ENCODE measurements around the gene TESK2.
"Not testable (repeated sequence)": the region's sequence is repeated elsewhere in the genome, so short reads cannot be mapped to it uniquely, and the experiment has no call there.

TESK2 gene

DNA sequence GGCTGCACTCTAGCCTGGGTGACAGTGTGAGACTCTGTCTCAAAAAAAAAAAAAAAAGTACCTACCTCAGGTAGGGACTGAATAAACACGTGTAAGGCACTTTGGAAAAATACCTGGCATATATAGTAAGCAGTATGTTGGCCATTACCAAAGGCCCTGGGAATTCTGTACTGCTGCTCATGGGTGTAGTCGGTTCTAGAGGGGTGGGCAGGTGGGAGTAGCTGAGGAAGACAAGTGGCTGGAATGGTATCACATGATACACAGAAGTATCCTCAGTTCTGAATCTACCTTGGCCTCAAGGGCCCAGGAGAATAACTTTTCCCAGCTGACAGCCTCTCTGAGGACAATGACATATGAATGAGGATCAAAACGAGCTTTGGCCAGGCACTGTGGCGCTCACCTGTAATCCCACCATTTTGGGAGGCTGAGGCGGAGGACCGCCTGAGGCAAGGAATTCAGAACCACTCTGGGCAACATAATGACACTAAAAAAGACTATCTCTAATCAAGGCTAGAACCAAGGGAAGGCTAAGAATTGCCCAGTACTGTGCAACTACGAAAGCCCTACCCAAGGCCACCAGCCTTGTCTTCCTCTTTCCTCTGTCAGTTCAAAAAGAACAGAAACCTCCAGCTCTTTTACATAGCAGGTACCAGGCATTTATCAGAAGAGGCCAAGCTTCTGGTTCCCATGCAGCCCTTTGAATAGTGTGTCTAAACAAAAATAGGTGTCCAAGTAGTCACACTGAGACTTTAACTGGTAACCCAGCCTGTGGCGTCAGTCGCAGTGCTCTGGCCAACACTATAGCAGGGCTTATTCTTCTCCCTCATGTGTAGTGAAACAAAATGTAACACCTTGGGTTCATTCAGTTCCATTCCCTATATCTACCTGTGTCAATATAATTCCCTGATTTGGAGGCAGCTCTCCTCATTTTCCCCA, 19.3 kb upstream of the TESK2 start:
- no peak for DNase-seq (ENCODE audit: low read depth)

DNA sequence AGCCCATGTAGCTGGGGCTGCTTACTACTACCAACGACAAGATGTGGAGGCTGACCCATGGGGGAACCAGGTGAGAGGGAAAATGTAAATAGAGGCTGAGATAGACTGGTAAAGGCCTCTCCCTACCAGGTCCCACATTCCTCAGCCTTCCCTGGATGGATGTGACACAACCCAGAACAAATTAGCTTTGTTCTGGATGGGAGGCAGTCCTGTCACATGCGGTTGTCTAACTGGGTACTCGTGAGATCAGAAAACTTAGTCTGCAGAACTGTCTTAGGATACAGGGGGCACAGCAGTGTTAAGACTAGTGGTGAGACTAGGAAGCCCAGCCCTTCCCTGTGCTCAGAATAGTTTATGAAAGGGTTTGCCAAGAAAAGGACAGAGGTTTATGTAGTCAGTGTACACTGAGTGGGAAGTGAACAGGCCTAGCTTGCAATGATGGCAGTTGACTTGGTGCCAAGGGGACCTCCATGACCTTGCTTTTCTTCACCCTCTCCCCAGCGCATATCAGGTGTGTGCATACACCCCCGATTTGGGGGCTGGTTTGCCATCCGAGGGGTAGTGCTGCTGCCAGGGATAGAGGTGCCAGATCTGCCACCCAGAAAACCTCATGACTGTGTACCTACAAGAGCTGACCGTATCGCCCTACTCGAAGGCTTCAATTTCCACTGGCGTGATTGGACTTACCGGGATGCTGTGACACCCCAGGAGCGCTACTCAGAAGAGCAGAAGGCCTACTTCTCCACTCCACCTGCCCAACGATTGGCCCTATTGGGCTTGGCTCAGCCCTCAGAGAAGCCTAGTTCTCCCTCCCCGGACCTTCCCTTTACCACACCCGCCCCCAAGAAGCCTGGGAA, 17.6 kb upstream of the TESK2 start:
- peak; percentile 28 for DNase-seq (ENCODE audit: low read depth)

DNA sequence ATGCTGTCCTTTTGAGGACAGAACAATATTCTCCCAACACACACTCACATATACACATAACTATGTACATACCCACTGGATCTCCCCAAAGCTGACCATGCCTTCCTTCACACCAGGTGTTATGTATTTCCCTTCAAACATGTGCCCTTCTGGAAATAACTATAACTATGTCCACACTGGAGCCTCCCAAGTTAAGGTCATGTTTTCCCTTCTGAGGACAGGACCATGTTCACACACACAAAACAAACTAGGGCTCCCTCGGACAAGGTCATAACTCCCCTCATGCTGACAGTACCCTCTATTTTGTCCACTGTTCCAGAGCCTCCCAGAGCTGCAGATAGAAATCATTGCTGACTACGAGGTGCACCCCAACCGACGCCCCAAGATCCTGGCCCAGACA, 16.9 kb upstream of the TESK2 start:
- no peak for DNase-seq (ENCODE audit: low read depth)

DNA sequence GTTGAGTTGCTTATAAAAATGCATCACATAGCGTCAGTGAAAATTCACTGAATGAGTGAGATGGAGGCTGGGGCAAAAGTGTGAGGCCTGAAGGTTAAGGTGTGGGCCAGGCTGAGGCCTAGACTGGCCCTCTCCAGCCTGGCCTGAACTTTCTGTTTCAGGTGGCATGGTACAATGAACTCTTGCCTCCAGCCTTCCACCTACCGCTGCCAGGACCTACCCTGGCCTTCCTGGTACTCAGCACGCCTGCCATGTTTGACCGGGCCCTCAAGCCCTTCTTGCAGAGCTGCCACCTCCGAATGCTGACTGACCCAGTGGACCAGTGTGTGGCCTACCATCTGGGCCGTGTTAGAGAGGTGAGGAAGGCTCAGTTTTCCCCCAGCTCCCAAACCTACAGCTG, 16.2 kb upstream of the TESK2 start:
- DNase-seq (ENCODE audit: low read depth) = no peak

DNA sequence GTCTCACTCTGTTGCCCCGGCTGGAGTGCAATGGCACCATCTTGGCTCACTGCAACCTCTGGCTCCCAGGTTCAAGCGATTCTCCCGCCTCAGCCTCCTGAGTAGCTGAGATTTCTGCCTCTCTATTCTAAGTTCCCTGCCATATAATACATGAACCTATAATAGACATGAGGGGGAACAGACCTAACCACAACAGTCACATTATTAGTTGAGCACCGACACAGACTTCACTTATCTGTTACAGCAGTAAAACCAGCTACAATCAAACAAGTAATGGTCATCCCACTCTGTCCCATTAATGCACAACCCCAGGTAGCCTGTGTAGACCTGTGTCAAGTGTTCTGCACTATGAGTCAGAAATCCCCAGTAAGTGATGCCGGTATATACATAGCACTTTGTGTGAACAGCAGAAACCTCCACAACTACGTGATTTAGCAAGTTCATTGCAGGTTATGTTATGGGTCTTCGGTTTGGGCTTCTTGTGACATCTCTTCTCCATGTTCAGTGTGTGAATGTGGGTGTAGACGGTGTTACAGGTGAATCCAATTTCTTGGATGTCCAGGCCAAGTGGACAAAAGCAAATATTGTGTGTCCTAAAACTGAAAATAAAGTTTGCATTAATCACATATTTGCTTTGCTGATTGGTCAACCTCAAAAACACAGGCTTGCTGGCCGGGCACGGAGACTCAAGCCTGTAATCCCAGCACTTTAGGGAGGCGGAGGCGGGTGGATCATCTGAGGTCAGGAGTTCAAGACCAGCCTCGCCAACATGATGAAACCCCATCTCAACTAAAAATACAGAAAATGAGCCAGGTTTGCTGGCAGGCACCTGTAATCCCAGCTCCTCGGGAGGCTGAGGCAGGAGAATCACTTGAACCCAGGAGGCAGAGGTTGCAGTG, 12.7 kb upstream of the TESK2 start:
- no peak for DNase-seq (ENCODE audit: low read depth)

DNA sequence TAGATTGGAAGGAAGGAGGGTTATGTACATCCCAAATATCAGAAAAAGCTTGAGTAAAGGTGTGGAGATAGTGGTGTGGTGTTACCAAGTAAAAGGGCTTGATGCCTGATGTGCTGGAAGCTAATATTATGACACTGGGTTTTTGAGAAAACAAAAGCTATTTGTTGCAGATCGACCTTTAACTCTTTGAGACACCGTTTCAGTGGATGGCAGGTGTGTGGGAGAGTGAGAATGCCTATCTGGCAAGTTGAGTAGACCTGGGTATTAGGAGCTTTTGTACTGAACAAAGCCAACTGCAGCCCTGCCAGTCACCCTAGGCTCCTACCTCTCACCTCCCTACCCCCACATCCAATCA, 10.5 kb upstream of the TESK2 start:
- no peak for DNase-seq (ENCODE audit: low read depth)

DNA sequence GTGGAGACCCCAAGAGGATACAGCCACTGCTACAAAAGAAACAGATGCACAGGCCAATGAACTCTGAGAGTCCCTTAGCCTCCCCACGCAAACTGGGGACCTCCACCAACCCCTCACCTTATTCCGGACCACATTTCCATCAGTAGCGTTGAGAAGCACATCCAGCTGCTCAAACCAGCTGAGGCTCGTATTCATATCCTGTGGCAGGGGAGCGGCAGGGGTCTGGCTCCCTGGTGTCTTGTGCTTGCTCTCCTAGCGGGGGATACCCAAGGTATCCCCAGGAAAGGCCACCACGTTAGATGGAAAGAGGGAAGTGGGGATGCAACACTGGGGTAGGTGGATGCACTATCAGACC, 8.4 kb upstream of the TESK2 start:
- DNase-seq (ENCODE audit: low read depth) = no peak

DNA sequence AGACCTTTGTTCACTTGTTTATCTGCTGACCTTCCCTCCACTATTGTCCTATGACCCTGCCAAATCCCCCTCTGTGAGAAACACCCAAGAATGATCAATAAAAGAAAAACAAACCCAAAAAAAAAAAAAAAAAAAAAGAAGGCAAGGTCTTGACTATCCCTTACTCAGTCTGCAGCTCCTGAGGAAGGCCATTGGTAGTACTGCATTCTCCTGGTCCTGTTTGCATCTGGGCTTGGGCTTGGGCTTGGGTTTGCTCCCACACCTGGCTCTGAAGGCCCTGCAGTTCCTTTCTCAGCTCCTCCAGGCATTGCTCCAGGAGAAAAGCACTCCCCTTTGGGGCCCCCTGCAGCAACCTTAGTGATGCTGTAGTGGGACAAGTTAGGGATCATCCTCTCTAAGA, 7.3 kb upstream of the TESK2 start:
- DNase-seq (ENCODE audit: low read depth) = no peak

DNA sequence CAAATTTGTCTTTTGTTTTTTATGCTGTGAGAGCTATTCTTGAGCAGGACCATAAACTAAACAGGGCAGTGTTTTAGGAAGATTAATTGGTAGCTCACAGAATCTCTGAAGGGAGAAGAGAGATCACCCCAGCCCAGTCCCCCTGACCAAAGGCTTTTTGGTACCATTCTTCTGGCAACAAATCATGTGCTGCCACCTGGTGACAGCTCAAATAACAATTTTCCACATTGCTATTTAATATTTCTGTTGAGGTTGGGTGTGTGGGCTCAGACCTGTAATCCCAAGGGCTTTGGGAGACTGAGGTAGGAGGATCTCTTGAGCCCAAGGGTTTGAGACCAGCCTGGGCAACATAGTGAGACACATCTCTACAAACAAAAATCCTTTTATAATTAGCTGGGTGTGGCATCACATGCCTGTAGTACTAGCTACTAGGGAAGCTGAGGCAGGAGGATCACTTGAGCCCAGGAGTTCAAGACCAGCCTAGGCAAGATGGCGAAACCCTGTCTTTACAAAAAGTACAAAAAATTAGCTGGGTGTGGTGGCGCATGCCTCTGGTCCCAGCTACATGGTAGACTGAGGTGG, 2.2 kb upstream of the TESK2 start:
- DNase-seq (ENCODE audit: low read depth) = peak; percentile 46

DNA sequence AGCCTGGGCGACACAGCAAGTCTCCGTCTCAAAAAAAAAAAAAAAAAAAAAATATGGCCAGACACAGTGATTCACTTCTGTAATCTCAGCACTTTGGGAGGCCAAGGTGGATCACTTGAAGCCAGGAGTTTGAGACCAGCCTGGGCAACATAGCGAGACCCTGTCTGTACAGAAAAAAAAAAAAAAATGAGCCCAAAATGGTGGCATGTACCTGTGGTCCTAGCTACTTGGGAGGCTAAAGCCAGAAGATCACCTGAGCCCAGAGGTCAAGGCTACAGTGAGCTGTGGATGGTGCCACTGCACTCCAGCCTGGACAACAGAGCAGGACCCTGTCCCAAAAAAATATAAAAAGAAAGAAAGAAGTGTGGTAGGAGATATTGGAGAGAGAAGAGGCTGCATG, 1.7 kb upstream of the TESK2 start:
- no peak for DNase-seq (ENCODE audit: low read depth)

DNA sequence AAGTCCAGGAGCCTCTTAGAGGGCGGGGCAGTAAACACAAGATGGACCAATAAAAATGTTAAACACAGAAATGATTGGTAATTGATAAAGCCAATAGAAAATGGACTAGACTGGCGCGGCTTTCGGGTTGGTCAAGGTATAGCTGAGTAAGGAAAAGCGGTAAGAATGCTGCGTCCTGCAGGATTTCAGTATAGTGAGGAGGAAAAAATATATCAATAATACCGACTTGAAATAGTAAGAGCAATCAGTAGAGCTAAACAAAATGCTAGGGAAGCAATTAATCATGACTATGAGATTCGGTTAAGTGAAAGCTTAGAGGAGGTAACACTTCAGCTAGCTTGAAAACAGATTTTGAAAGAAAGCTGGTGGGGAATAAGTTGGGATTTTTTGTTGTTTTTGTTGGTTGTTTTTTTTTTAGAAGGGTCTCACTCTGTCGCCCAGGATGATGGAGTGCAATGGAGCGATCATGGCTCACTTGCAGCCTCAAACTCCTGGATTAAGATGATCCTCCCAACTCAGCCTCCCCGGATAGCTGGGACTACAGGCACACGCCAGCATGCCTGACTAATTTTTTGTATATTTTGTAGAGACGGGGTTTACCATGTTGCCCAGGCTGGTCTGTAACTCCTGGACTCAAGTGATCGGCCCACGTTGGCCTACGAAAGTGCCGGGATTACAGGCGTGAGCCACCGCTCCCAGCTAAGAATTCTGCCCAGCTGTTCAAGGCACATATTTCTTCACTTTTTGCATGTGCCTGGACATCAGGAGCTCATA, 711 bp upstream of the TESK2 start:
- DNase-seq (ENCODE audit: low read depth) = no peak

DNA sequence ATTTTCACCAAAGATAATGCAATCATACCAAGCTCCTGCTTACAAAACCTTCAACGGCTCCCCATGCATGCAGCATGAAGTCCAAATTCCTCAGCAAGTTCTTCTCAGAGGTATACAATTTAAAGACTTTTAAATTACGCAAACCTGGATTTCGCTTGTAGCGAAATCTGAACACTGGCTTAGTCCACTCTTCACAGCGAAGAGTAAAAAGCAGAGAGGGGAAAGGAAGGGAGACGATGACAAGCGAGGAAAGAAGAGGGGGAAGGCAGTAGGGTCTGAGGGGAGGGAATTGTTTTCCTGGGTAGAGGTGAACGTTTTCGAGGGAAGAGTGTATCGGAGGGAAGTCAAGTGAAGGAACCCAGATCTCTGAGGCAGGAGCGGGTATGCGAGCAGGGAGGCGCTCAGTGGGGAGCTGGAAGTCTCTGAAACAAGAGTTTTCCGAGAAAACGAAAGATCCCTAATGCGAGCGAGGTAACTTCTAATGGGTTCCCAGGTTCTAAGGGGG, 790 bp downstream of the TESK2 start:
- no peak for DNase-seq (ENCODE audit: low read depth)

DNA sequence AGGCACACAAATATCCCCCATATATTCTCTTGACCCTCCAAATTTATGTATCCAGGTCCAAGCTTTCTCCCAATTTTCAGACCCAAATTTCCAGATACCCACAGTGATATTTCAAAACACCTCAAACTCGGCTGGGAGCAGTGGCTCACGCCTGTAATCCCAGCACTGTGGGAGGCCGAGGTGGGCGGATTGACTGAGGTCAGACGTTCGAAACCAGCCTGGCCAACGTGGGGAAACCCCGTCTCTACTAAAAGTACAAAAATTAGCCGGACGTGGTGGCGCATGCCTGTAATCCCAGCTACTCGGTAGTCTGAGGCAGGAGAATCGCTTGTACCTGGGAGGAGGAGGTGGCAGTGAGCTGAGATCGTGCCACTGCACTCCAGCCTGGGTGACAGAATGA, 1.6 kb downstream of the TESK2 start:
- not testable (repeated sequence) for DNase-seq (ENCODE audit: low read depth)

DNA sequence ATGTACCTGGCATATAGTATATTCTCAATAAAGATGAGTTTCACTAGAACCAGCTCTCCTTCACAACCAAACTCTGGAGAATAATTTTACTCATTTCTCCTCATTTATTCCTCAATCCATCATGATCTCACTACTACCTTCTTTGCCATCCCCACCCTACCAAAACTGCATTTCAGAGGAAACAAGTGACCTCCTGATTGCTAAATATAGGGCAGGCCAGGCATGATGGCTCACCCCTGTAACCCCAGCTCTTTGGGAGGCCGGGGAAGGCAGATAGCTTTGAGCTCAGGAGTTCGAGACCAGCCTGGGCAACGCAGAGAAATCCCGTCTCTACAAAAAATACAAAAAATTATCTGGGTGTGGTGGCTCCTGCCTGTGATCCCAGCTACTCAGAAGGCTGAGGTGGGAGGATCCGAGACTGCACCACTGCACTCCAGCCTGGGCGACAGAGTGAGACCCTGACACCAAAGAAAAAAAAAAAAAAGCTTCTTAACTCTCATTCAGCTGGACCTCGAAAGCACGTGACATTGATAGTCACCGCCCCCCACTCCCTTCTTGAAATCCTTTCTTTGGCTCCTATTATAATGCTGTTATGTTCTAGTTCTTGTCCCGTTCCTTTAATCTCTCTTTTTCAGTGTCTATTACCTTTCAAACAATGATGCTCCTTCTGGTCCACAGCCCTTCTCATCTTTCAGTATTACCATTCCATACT, 2.1 kb downstream of the TESK2 start:
- no peak for DNase-seq (ENCODE audit: low read depth)

DNA sequence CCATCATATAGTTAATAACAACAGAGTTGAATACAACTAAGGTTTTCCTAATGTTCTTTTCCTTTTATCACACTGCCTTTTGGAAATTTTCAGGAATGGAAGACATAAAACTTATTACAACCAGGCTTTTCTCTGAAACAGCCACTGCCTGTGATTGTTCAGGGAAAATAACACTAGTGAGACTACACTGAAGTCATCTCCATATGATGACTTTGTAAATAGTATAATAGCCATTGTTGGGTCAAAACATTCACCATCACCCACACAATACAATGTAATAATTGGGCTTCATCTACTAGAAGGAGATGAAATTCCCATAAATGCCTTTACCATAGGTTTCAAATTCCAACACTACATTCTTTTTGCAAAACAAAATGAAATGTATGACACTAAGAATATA, 5.0 kb downstream of the TESK2 start:
- DNase-seq (ENCODE audit: low read depth) = no peak

DNA sequence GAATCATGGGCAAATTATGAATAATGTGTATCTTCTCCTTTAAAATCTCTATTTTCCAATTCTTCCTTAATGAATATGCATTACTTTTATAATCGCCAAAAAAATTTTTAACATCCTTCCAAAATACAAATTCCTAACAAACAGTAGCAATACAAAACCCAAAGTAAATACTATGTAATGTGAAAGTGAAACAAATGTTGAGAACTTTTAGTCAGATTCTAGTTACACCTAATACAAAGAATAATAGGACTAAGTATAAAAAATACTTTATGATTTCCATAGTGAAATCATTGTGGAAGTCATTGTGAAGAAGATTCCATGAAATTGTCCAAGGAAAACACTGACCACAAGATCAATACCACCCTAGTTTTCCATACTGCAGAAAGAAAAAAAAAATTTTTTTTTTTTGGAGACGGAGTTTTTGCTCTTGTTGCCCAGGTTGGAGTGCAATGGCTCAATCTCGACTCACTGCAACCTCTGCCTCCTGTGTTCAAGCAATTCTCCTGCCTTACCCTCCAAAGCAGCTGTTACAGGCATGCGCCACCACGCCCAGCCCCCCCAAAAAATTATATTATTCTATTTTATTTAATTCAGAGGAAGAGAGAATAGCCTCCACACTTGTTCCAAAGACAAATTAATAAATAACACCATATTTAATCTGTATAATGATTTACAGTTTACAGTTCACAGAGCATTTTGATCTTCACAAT, 11.8 kb downstream of the TESK2 start:
- no peak for DNase-seq (ENCODE audit: low read depth)

DNA sequence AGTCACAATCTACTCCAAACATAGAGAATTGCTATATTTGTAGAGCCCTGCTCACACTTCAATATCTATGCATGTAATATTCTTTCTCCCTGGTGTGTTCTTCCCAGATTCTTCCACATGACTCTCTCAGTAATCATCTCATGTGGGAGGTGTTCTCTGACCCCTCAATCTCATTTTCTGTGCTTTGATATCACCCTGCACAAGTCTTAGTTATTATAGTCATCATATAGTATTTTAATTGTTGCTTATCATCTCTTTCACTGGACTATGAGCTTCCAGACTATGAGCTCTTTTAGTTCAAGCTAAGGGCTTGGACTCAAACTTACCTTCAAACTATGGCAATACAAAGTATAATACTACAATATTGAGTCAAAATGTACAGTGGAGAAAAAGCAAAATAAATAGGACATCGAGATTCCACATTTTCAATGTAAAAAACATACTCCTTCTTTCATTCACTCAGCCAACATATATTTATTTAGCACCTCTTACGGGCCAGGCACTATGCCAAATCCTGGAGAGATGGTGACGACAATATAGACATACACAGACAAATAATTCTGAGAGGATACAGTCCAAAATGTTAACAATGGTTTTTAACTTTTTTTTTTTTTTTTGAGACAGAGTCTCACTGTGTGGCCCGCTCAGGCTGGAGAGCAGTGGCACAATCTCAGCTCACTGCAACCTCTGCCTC, 12.7 kb downstream of the TESK2 start:
- no peak for DNase-seq (ENCODE audit: low read depth)

DNA sequence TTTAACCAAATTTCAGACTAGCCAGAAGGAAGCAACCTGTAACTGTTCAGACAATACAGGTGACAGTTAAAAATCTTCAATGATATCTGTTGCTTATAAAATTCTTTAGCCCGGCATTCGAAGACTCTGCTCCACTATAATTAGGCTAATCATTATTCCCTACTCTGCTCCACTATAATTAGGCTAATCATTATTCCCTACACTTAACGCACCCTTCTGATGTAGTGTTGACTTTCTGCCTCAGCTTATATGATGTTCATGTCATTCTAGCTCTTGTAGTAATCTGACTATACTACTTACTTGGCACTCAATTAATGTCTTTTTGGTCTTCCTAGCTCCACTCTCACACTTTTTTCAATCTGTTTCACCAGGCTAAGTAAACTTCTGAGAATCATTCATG, 13.3 kb downstream of the TESK2 start:
- DNase-seq (ENCODE audit: low read depth) = no peak

DNA sequence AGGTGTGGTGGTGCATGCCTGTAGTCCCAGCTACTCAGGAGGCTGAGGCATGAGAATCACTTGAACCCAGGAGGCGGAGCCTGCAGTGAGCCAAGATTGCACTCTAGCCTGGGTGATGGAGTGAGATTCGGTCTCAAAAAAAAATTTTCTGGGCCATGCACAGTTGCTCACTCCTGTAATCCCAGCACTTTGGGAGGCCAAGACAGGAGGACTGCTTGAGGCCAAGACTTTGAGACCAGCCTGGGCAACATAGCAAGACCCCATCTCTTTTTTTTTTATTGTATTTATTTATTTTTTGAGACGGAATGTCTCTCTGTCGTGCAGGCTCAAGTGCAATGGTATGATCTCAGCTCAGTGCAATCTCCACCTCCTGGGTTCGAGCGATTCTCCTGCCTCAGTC, 16.8 kb downstream of the TESK2 start:
- not testable (repeated sequence) for DNase-seq (ENCODE audit: low read depth)
